ENCODE measurements around the gene UBE2Q1.

- TF ChIP-seq, protein P1, sequence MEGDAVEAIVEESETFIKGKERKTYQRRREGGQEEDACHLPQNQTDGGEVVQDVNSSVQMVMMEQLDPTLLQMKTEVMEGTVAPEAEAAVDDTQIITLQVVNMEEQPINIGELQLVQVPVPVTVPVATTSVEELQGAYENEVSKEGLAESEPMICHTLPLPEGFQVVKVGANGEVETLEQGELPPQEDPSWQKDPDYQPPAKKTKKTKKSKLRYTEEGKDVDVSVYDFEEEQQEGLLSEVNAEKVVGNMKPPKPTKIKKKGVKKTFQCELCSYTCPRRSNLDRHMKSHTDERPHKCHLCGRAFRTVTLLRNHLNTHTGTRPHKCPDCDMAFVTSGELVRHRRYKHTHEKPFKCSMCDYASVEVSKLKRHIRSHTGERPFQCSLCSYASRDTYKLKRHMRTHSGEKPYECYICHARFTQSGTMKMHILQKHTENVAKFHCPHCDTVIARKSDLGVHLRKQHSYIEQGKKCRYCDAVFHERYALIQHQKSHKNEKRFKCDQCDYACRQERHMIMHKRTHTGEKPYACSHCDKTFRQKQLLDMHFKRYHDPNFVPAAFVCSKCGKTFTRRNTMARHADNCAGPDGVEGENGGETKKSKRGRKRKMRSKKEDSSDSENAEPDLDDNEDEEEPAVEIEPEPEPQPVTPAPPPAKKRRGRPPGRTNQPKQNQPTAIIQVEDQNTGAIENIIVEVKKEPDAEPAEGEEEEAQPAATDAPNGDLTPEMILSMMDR (IDR thresholded peaks at IDR 0.05), result no peak
- TF ChIP-seq POLR2AphosphoS5 (IDR thresholded peaks at IDR 0.05), result no peak
Observed at GRCh38 chr1:154590756-154591155, 32.3 kb upstream of the UBE2Q1 start.
